HG02981 (cell line): ENCODE data around the gene ROCK1.
A peak's percentile ranks its signal among the peaks of the same experiment; 100 is the strongest.
"Not testable (repeated sequence)": the region's sequence is repeated elsewhere in the genome, so short reads cannot be mapped to it uniquely, and the experiment has no call there.

Source experiments
- ATAC-seq: cut with Tn5 transposase; IDR thresholded peaks from one replicate; pipeline ENCODE4 v1.9.1; 2021; ENCODE audit warnings: mild to moderate bottlenecking, moderate library complexity; ENCODE audit not compliant: unreplicated experiment

Gene ROCK1

DNA sequence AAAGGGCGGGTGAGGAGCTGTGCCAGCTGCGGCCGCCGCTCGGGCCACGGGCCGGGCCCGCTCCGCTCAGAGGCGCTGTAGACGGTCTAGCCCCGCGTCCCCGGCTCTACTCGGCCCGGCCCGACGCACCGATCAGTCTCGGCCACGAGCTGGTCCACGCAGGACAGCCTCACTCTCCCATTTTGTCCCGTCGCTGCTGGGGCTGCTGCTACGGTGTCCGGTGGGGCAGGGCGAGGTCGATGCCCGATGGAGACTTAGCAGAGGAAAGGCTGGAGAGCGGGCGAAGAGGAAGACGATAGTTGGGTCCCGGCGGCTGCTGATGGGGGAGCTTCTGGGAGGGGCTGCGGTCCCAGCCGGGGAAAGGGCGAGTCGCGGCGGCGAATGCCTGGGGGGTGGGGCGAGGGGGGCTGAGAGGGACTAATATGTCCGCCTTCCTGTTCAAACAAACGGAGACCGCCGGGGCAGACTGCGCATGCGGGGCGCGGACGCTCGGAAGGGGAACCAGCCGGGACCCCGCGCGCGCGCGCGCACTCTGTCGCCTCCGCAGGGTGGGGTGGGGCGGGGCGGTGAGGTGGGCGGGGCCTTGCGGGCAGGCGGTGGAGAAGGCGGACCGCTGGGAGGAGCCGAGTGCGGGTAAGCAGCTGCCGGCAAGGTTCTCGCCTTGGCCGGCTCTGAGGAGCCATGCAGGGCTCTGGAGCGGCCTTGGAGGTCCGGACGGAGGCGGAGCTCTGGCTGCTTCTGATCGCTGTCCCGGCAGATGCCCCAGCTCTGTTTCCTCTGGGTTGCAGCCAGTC is at the start of gene ROCK1:
Gene ROCK1, minus strand, starts transcription at position 468 of the 794 bp plus-strand sequence. CDS start 903 bp downstream, outside the sequence.
- ATAC-seq, result peak; percentile 88

DNA sequence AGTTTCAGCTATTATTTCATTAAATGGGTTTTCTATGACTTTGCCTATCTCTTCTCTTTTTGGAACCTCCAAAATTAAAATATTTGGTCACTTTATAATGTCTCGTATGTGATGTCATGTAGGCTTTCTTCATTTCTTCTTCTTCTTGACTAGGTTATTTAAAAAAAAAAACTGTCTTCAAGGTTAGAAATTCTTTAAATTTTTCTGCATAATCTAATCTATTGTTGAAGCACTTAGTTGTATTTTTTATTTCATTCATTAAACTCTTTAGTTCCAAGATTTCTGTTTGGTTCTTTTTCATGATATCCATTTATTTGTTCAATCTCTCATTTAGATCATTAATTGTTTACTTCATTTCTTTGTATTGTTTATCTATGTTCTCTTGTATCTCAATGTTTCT is 43.8 kb upstream of the ROCK1 start:
- ATAC-seq, result no peak

DNA sequence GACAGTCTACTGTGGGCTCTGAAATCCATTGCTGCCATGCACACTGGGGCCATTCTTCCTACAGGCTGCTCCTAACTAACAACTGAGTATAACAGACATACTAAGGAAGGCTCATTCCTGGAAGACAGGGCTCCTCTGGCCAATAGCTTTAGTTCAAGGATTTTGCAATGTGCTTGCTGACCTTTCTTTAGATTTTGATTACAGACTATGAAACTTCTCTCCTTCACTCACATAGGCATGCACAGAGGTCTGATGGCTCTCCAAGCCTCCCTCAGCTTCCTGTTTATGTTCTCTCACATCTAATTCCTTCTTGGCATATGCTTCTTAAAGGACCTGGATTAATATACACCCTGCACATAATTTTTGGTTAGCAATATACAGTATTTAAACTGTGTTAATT is 34.4 kb upstream of the ROCK1 start:
- ATAC-seq, result no peak

DNA sequence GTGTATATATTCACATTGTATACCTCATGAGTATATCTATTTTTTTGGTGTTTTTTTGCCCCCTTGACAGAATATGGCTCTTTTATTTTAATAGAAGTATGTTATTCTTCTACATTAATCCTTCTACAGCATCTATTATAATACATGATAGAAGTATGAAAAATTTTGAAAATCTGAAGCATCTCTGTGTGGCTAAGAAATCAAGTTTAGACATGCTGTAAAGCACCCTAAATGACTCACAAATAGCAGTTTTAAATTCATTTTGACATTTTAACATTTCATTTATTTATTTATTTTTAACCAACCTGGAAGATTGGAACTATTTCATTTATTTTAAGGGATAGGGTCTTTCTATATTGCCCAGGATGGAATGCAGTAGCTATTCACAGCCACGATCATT is 33.8 kb upstream of the ROCK1 start:
- ATAC-seq, result no peak

DNA sequence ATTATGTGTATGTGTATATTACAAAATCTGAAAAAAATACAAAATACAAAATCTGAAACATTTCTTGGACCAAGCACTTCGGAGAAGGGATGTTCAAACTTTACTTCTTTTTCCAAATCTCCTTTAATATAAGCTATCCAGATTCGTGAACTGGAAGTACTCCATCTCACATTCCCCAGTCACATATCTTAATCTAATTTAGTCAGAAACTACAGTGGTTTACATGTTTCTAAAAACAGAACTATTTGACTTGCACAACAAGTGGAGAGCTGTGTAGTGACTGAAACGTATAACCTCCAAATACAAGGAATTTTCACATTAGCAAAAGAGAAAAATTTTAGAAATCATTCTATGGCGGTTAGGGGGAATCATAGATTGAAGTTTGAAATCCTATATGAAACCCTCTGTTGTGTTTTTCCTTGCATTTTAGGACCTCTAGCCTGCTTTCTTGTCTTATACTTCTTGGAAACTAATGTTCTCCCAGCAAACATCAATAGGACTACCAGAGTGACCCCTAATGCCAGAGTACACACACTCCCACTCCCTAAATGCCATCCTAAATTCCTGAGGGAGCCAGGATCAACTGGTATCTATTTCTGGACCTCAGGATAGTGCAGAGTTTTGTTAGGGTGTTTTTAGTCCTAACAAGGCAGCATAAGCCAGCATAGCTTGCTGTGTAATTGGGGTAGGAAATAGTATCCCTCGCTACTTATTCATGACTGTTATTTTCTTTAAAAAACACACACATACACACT is 30.2 kb upstream of the ROCK1 start:
- ATAC-seq, result no peak

DNA sequence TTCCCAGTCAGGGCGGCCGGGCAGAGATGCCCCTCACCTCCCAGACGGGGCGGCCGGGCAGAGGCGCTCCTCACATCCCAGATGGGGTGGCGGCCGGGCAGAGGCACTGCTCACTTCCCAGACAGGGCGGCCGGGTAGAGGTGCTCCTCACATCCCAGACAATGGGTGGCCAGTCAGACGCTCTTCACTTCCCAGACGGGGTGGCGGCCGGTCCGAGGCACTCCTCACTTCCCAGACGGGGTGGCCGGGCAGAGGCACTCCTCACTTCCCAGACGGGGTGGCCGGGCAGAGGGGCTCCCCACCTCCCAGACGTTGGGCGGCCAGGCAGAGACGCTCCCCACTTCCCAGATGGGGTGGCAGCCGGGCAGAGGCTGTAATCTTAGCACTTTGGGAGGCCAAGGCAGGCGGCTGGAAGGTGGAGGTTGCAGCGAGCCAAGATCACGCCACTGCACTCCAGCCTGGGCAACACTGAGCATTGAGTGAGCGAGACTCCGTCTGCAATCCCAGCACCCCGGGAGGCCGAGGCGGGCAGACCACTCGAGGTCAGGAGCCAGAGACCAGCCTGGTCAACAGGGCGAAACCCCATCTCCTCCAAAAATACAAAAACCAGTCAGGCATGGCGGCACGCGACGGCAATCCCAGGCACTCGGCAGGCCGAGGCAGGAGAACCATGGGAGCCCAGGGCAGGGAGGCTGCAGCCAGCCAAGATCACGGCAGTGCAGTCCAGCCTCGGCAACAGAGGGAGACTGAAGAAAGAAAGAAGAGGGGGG is 26.3 kb upstream of the ROCK1 start:
- ATAC-seq, result not testable (repeated sequence)

DNA sequence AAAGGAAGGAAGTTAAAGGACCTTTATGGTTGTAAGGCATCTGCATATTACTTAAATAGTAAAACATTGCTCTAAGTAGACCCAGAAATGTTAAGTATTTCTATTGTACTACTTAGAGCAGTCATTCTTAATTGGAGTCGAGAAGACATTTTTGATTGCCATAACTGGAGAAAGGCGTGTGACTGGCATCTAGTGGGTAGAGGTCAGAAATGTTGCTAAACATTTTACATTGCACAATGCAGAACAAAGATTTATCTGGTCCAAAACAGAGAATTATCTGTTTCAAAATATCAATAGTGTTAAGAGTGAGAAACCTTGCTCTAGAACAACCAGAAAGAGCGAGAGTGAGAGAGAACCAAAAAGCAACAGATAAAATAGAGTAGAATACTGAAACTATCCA is 23.3 kb upstream of the ROCK1 start:
- ATAC-seq, result no peak

DNA sequence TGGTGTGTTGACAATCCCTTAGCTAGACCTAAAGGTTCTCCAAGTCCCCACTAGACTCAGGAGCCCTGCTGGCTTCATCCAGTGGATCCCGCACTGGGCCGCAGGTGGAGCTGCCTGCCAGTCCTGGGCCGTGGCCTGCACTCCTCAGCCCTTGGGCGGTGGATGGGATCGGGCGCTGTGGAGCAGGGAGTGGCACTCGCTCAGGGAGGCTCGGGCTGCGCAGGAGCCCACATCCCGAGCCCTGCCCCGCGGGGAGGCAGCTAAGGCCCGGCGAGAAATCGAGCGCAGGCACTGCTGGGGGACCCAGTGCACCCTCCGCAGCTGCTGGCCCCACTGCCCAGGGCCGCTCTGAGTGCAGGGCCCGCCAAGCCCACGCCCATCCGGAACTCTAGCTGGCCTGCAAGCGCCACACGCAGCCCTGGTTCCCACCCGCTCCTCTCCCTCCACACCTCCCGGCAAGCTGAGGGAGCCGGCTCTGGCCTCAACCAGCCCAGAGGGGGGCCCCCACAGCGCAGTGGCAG is 20.8 kb upstream of the ROCK1 start:
- ATAC-seq, result no peak

DNA sequence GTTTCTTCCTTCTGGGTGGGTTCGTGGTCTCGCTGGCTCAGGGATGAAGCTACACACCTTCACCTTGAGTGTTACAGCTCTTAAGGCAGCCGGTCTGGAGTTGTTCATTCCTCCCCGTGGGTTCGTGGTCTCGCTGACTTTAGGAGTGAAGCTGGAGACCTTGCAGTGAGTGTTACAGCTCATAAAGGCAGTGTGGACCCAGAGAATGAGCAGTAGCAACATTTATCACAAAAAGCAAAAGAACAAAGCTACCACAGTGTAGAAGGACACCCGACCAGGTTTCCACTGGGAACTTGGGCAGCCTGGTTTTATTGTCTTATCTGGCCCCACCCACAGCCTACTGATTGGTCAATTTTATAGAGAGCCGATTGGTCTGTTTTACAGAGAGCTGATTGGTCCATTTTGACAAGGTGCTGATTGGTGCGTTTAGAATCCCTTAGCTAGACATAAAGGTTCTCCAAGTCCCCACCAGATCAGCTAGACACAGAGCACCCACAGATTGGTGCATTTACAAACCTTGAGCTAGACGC is 20.1 kb upstream of the ROCK1 start:
- no peak for ATAC-seq

DNA sequence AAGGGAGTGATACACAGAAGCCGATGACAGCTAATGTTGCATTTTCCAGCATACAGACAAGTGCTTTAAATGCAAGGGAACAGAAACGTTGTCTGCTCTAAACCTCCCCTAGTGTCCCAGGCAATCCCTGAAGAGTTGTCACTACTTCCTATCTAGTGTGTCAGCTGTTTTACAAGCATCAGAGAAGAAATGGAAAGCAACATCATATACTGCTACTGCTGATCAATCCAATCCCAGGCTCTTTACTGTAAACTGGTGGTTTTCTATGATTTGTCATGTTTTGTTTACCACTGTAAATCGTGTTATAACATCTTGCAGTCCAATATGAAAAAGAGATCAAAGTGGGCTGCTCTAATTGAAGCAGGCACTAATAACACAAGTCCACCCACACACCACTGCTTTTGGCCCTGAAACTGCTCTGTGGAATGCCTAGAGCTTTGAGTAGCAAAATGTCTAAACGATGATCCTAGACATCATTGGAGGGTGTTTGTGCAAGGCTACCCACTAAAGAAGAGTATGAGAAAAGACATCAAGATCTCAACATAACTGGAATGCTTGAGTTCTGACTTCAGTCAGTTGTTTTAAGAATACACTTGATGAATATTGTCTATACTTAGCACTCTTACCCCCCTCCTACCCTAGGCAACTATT is 18.1 kb upstream of the ROCK1 start:
- ATAC-seq, result no peak

DNA sequence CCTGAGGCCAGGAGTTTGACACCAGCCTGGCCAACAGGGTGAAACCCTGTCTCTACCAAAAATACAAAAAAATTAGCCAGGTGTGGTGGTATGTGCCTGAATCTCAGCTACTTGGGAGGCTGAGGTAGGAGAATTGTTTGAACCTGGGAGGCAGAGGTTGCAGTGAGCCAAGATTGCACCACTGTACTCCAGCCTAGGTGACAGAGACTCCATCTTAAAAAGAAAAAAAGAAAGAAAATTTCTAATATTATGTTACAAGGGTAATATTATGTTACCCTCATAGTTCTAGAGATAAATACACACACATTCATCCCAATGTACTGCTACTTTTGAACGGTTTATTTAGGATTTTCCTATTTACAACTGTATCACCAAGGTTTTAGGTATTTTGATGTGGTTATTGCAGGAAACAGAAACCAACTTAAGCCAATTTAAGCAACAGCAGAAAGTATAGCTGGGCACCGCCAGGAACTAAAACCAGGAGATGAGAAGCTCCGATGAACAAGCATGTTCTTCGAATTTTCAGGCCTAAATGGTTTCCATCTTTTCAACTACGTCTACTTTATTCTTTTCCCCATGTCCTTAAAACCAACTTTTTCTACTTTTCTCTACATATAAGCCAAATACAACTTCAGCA is 11.8 kb upstream of the ROCK1 start:
- ATAC-seq, result no peak

DNA sequence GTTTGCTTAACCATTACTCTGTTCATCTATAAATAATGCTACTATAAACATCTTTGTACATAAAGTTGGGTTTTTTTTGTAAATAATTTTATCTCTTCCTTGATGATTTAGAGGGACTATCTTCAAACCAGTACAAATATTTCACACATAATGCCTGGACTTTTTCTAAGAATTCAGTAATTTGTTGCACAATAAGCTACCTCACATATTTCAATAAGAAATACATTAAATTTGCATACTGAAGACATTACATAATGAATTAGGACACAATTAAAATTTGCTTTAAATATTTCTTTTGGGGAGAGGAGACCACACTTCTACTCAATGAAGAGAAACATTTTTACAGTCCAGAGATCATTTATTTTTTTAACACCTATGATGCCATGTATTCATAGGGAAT is 7.2 kb upstream of the ROCK1 start:
- no peak for ATAC-seq

DNA sequence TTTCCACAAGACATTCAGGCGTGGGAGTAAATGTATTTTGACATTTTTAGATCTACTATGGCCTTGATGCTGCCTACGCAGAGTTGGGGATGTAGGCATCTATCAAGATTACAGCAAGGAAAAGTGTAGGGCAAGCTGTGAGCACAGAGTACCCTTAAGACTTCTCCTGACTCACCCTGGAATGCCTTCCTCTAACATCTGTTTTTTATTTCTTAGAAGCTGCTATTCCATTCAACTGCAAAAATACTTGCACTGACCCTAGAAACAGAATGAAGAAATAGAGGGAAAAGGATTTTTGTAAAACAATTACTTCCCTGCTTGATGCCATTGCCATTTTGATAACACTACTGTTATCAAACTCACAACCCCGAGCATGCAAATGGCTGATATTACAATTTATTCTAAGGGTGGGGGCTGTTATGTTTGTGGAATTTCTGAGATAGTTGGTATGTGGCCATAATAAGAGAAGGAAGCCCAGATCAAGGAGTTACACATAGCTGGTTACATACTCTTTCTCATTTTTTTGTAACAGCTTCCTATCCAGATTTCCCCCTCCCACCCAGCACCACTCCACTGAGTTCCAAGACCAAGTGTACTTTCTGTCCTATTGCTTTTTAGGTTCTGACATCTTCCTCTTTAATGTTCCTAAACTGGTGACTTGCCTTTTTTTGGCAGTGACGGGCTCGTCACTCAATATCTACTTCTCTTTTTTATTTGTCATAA is 6.0 kb upstream of the ROCK1 start:
- no peak for ATAC-seq

DNA sequence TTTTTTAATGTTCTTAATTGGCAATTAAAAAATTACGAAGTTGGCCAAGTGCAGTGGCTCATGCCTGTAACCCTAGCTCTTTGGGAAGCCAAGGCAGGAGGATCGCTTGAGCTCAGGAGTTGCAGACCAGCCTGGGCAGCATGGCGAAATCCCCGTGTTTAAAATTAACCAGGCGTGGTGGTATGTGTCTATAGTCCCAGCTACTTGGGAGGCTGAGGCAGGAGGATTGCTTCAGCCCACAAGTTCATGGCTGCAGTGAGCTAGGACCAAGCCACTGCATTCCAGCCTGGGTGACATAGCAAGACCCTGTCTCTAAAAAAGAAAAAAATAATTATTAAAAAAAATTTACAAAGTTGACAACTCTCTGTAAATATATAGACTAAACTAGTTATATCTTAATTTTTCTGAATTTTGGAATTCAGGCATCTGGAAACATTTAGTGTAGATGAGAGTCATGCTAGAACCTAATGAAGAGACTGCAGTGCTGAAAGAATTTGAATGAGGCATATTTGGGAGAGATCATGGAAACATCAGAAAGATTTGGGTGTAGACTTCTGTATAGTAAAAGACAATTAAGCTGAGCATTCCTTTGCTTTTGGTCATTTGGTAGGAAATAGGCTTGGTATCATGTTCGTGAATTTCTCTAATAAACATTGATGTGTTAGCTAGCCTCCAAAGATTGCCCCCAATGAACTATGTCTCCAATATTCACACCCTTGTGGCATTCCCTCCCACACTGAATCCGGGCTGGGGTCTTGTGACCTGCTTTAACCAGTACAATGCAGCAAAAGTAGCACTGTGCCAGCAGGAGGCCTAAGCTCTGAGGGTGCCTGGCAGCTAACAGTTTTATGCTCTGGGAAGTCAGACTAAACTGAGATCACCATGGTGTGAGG is 4.2 kb upstream of the ROCK1 start:
- no peak for ATAC-seq

DNA sequence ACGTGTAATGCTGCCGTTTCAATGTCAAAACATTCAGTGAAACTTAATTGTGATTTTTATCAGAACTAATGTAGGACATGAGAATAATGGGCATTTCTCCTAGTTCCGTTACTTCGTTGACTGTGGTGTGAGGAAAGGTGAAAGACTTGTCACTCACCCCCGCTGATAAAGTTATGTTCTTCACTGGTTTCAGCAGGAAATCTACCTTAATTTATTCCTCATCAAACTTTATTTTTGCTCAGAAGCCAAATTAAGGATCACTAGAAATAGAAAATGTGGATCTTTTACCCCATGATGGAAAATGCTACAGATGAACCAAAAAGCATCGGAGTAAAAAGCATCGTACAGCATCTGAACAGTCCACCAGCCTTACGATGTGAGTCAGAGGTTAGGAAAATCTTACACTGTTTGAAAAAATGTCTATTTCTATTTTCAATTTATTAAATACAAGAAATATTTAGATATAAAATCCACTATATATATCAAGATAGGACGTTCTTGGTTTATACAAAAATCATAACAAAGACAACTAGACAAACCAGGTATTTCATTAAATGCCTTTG is 1.0 kb upstream of the ROCK1 start:
- no peak for ATAC-seq

DNA sequence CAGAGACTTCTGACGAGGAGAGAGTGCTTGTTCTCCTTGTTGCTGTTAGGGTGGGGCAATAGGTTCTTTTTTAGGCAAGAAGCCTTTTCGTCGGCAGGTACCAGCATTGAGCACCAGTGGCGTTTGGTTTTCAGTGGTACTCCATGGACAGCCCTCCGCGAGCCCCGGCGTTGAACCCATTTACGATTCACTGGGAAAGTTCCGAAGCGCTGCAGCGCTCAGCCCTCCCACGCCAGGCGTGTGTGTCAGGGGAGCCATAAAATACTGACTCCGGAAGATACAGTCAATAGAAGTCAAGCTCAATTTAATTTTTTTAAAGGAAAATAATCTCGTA is 494 bp upstream of the ROCK1 start:
- no peak for ATAC-seq

DNA sequence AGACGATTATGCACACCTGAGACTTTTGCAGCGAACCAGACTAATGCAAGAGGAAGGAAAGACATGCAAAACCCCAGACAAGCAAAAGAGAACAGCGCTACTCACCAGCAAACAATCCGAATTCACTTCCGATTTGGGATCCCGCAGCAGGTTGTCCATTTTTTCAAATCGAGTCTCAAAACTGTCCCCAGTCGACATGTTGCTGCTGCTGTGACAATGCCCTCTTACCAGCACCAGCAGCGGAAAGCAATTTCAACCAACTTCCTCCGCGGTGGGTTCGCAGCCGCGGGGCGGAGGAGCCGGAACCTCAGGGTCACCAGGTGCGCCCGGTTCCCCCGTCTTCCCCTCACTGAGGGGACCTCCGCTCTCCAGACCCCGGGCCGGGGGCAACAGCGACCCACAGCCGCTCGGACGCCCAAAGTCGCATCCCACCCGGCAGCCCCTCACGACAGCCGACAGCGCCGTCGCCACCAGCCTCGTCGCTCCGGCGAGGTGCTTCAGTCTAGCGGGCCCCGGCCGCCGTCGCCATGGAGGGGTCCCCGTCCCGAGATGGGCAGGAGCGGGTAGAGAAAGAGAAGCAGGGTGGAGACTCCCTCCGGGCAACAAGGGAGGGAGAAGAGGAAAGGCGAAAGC is 784 bp downstream of the ROCK1 start:
- ATAC-seq, result peak; percentile 19
